ENCODE data around the gene MPZL2. TPM values are rescaled to one million over a fixed set of nuclear protein-coding genes. Genes with fewer than 3 reads are reported as not detected.

Gene MPZL2
- total RNA-seq, 4 donors from 2014 or later = 1.2 to 7.9 (median 3.4) TPM

- no peak for DNase-seq
- H3K27ac ChIP-seq = peak overlapping the region; percentile 25 to 54 (median 41)
- H3K27me3 ChIP-seq = peaks cover 0 to 4% (median 0%) of the 10 kb centered on the region in 3 donors
- H3K9me3 ChIP-seq = no peaks in the 10 kb centered on the region
- peak; percentile 58 to 62 for ATAC-seq
- no peak overlapping the region for H3K4me3 ChIP-seq
- H3K4me1 ChIP-seq = no peaks in the 10 kb centered on the region
- no peaks in the 10 kb centered on the region for H3K36me3 ChIP-seq
- in situ Hi-C loops (cut with MboI; ENCODE audit: low sequenced_read_pairs in 4 of 4) = no loop called here
- intact Hi-C loops (cut with DNase I; ENCODE audit: low total_unique reads) = loop anchor here (5.0 kb wide), 1 partner anchor 36 kb away; no protein-coding TSS in a partner anchor
- TF ChIP-seq CTCF (IDR thresholded peaks at IDR 0.05 in 4 of 5, conservative IDR thresholded peaks at IDR 0.05 in 1 of 5) (no peak), POLR2A (IDR thresholded peaks at IDR 0.05) (no peak)
These were observed 22.9 kb downstream of the MPZL2 start for GRCh38 chr11:118240999-118241763.

- H3K36me3 ChIP-seq = no peaks in the 10 kb centered on the region
- H3K4me1 ChIP-seq = no peaks in the 10 kb centered on the region
- H3K27ac ChIP-seq = peak overlapping the region in 1 of 4 donors; percentile 51
- no peak for DNase-seq
- TF ChIP-seq CTCF (IDR thresholded peaks at IDR 0.05 in 4 of 5, conservative IDR thresholded peaks at IDR 0.05 in 1 of 5) (no peak), POLR2A (IDR thresholded peaks at IDR 0.05) (no peak)
- no peak overlapping the region for H3K4me3 ChIP-seq
- intact Hi-C loops (cut with DNase I; ENCODE audit: low total_unique reads) (loop anchor here (5.0 kb wide), 1 partner anchor 38 kb away; no protein-coding TSS in a partner anchor), in situ Hi-C loops (cut with MboI; ENCODE audit: low sequenced_read_pairs in 4 of 4) (no loop called here)
- ATAC-seq = no peak
- H3K9me3 ChIP-seq = no peaks in the 10 kb centered on the region
- peaks cover 0 to 4% (median 0%) of the 10 kb centered on the region in 3 donors for H3K27me3 ChIP-seq
These were observed 24.4 kb downstream of the MPZL2 start for GRCh38 chr11:118239509-118240205.

GRCh38 chr11:118238929-118239328 is 25.2 kb downstream of the MPZL2 start:
- ATAC-seq (no peak), DNase-seq (no peak)
- Histone ChIP-seq H3K9me3 (no peaks in the 10 kb centered on the region), H3K36me3 (no peaks in the 10 kb centered on the region), H3K4me3 (no peak overlapping the region), H3K4me1 (no peaks in the 10 kb centered on the region), H3K27me3 (peaks cover 0 to 3% (median 0%) of the 10 kb centered on the region in 3 donors), H3K27ac (no peak overlapping the region)
- in situ Hi-C loops (cut with MboI; ENCODE audit: low sequenced_read_pairs in 4 of 4) (no loop called here), intact Hi-C loops (cut with DNase I; ENCODE audit: low total_unique reads) (no loop called here)
- TF ChIP-seq CTCF (IDR thresholded peaks at IDR 0.05 in 4 of 5, conservative IDR thresholded peaks at IDR 0.05 in 1 of 5) (no peak), POLR2A (IDR thresholded peaks at IDR 0.05) (no peak)

GRCh38 chr11:118238421-118238820 is 25.7 kb downstream of the MPZL2 start:
- no peak for DNase-seq
- intact Hi-C loops (cut with DNase I; ENCODE audit: low total_unique reads) = no loop called here
- no peak for ATAC-seq
- Histone ChIP-seq H3K9me3 (no peaks in the 10 kb centered on the region), H3K27me3 (no peaks in the 10 kb centered on the region), H3K27ac (no peak overlapping the region), H3K36me3 (no peaks in the 10 kb centered on the region), H3K4me3 (no peak overlapping the region), H3K4me1 (no peaks in the 10 kb centered on the region)
- in situ Hi-C loops (cut with MboI; ENCODE audit: low sequenced_read_pairs in 4 of 4) = no loop called here
- no peak for TF ChIP-seq POLR2A (IDR thresholded peaks at IDR 0.05)
- no peak for TF ChIP-seq CTCF (IDR thresholded peaks at IDR 0.05 in 4 of 5, conservative IDR thresholded peaks at IDR 0.05 in 1 of 5)

All from gastrocnemius medialis (tissue), 4 donors.